ENCODE results near the gene GPC4.

DNA sequence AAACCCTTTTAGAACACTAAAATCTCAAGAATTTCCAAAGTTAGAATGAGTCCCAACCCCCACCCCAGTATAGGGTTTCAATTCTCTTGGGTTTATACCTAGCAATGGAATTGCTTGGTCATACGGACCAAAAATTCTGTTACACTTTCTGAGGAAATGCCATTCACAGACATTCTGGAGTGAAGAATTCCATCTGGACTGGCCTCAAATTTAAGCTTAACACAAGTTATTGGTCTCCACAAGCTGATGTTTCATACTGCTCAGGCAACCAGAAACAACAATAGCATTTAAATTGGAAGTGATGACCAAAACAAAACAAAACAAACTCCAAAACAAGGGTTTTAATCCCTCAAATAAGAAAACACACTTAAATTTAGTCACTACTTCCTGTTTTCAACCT is 51.1 kb downstream of the GPC4 start:
- TF ChIP-seq, protein P1, sequence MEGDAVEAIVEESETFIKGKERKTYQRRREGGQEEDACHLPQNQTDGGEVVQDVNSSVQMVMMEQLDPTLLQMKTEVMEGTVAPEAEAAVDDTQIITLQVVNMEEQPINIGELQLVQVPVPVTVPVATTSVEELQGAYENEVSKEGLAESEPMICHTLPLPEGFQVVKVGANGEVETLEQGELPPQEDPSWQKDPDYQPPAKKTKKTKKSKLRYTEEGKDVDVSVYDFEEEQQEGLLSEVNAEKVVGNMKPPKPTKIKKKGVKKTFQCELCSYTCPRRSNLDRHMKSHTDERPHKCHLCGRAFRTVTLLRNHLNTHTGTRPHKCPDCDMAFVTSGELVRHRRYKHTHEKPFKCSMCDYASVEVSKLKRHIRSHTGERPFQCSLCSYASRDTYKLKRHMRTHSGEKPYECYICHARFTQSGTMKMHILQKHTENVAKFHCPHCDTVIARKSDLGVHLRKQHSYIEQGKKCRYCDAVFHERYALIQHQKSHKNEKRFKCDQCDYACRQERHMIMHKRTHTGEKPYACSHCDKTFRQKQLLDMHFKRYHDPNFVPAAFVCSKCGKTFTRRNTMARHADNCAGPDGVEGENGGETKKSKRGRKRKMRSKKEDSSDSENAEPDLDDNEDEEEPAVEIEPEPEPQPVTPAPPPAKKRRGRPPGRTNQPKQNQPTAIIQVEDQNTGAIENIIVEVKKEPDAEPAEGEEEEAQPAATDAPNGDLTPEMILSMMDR (IDR thresholded peaks at IDR 0.05) = no peak
- TF ChIP-seq POLR2A (IDR thresholded peaks at IDR 0.05) = no peak
